ENCODE results near the gene PCDH10.

GRCh38 chr4:133190098-133190497, 41.0 kb downstream of the PCDH10 start:
- TF ChIP-seq CTCF (IDR thresholded peaks at IDR 0.05) (no peak), POLR2A (IDR thresholded peaks at IDR 0.05) (no peak)
